Tibial nerve (tissue), 4 donors: Measurements from ENCODE around the gene INSYN2A. TPM values are rescaled to one million over a fixed set of nuclear protein-coding genes. Genes with fewer than 3 reads are reported as not detected.

Experiments used
- DNase-seq, 2 donors: peaks; one replicate each; pipeline ENCODE4 v3.0.0-alpha.2; 2019; ENCODE audit warnings: low spot score in 2 of 2
- H3K27ac ChIP-seq, 4 donors: fragments of 200-600 bp; sonication (generic) in 3 of 4; one replicate each; pipeline ENCODE4 v1.5.1; 2017 to 2019; ENCODE audit warnings: mild to moderate bottlenecking in 1 of 4
- H3K27me3 ChIP-seq, 2 donors: fragments of 200-600 bp; sonication (generic) in 1 of 2; one replicate each; pipeline versions ENCODE4 v1.5.1 to v1.6.0; 2017 to 2019
- H3K36me3 ChIP-seq, 3 donors: fragments of 200-600 bp; sonication (generic); one replicate each; pipeline ENCODE4 v1.5.1; 2018 to 2019
- H3K4me1 ChIP-seq, 4 donors: fragments of 200-600 bp; sonication (generic) in 3 of 4; one replicate each; pipeline ENCODE4 v1.5.1; 2017 to 2019
- H3K4me3 ChIP-seq, 4 donors: fragments of 200-600 bp; sonication (generic) in 3 of 4; one replicate each; pipeline ENCODE4 v1.5.1; 2017 to 2019; ENCODE audit warnings: mild to moderate bottlenecking in 1 of 4, moderate library complexity in 1 of 4
- H3K9me3 ChIP-seq, 4 donors: fragments of 200-600 bp; sonication (generic) in 3 of 4; one replicate each; pipeline ENCODE4 v1.5.1; 2017 to 2019
- CTCF ChIP-seq, 5 experiments: fragments of 200-600 bp in 3 of 5; fragments of 450-650 bp in 2 of 5; sonication (generic) in 3 of 5; IDR thresholded peaks; one replicate each; pipeline ENCODE4 v1.5.1; 2016 to 2019; ENCODE audit warnings: antibody characterized with exemption in 5 of 5, mild to moderate bottlenecking in 3 of 5, moderate library complexity in 2 of 5
- EP300 ChIP-seq, 2 donors: sonication (generic); formaldehyde crosslinking; IDR thresholded peaks; one replicate each; pipeline ENCODE4 v1.6.1; 2017; ENCODE audit warnings: antibody characterized with exemption in 2 of 2, mild to moderate bottlenecking in 1 of 2
- POLR2A ChIP-seq, 2 donors: fragments of 450-650 bp; IDR thresholded peaks; one replicate each; pipeline ENCODE4 v1.6.1; 2017; ENCODE audit warnings: antibody characterized with exemption in 2 of 2, mild to moderate bottlenecking in 2 of 2, moderate library complexity in 2 of 2
- WGBS, 2 donors: methylation state at CpG; one replicate each; pipeline ENCODE4 v1.1.5; 2018; 5-methylcytosine and 5-hydroxymethylcytosine counted together
- total RNA-seq, 4 donors: library from RNA; depleted of rRNA; stranded (reverse); fragments of >200 nt; gene quantifications; one replicate each; pipeline ENCODE4 v1.1.0, GENCODE V29; 2016

INSYN2A gene
- total RNA-seq, 4 donors from 2014 or later, result 0.21 to 0.98 (median 0.30) TPM; not detected in 1

- Histone ChIP-seq H3K9me3 (no peaks in the 10 kb centered on the region), H3K27ac (no peak overlapping the region), H3K27me3 (no peaks in the 10 kb centered on the region), H3K36me3 (peaks cover 0 to 7% (median 0%) of the 10 kb centered on the region in 3 donors), H3K4me3 (no peak overlapping the region), H3K4me1 (peaks cover 0 to 3% (median 0%) of the 10 kb centered on the region in 4 donors)
- 75 to 80% methylated on average over 3 of the region's 3 CpGs for WGBS, 2 donors
- TF ChIP-seq POLR2A (IDR thresholded peaks at IDR 0.05), result no peak
- TF ChIP-seq CTCF (IDR thresholded peaks at IDR 0.05), result no peak
- TF ChIP-seq EP300 (IDR thresholded peaks at IDR 0.05), result no peak
- no peak for DNase-seq
These were observed 28.1 kb downstream of the INSYN2A start for GRCh38 chr10:127168261-127168660.

GRCh38 chr10:127162841-127163240 lies 33.5 kb downstream of the INSYN2A start:
- Histone ChIP-seq H3K27ac (no peak overlapping the region), H3K4me3 (no peak overlapping the region), H3K4me1 (peaks cover 0 to 16% (median 0%) of the 10 kb centered on the region in 4 donors), H3K27me3 (no peaks in the 10 kb centered on the region), H3K36me3 (no peaks in the 10 kb centered on the region), H3K9me3 (no peaks in the 10 kb centered on the region)
- TF ChIP-seq POLR2A (IDR thresholded peaks at IDR 0.05) (no peak), EP300 (IDR thresholded peaks at IDR 0.05) (no peak), CTCF (IDR thresholded peaks at IDR 0.05) (no peak)
- 94 to 99% methylated on average over 6 of the region's 6 CpGs for WGBS, 2 donors
- no peak for DNase-seq

GRCh38 chr10:127161482-127161881 lies 34.9 kb downstream of the INSYN2A start:
- peaks cover 0 to 29% (median 0%) of the 10 kb centered on the region in 4 donors for H3K4me1 ChIP-seq
- no peaks in the 10 kb centered on the region for H3K9me3 ChIP-seq
- 88 to 91% methylated on average over 5 of the region's 5 CpGs for WGBS, 2 donors
- no peaks in the 10 kb centered on the region for H3K36me3 ChIP-seq
- no peaks in the 10 kb centered on the region for H3K27me3 ChIP-seq
- no peak for DNase-seq
- TF ChIP-seq POLR2A (IDR thresholded peaks at IDR 0.05), result no peak
- TF ChIP-seq EP300 (IDR thresholded peaks at IDR 0.05), result no peak
- no peak for TF ChIP-seq CTCF (IDR thresholded peaks at IDR 0.05)
- H3K4me3 ChIP-seq, result no peak overlapping the region
- H3K27ac ChIP-seq, result no peak overlapping the region

GRCh38 chr10:127159648-127160245 lies 36.6 kb downstream of the INSYN2A start:
- Histone ChIP-seq H3K27me3 (no peaks in the 10 kb centered on the region), H3K4me1 (peaks cover 0 to 29% (median 0%) of the 10 kb centered on the region in 4 donors), H3K4me3 (no peak overlapping the region), H3K9me3 (no peaks in the 10 kb centered on the region), H3K27ac (no peak overlapping the region), H3K36me3 (no peaks in the 10 kb centered on the region)
- DNase-seq, result no peak
- WGBS, 2 donors, result 62 to 68% methylated on average over 13 of the region's 13 CpGs
- TF ChIP-seq POLR2A (IDR thresholded peaks at IDR 0.05) (no peak), CTCF (IDR thresholded peaks at IDR 0.05) (no peak), EP300 (IDR thresholded peaks at IDR 0.05) (no peak)

- peaks cover 0 to 29% (median 0%) of the 10 kb centered on the region in 4 donors for H3K4me1 ChIP-seq
- H3K4me3 ChIP-seq, result no peak overlapping the region
- no peak overlapping the region for H3K27ac ChIP-seq
- 95 to 96% methylated on average over 2 of the region's 2 CpGs for WGBS, 2 donors
- no peaks in the 10 kb centered on the region for H3K27me3 ChIP-seq
- no peak for DNase-seq
- no peaks in the 10 kb centered on the region for H3K9me3 ChIP-seq
- TF ChIP-seq EP300 (IDR thresholded peaks at IDR 0.05) (no peak), CTCF (IDR thresholded peaks at IDR 0.05) (no peak), POLR2A (IDR thresholded peaks at IDR 0.05) (no peak)
- no peaks in the 10 kb centered on the region for H3K36me3 ChIP-seq
These were observed 37.7 kb downstream of the INSYN2A start for GRCh38 chr10:127158662-127159061.
